GM18505 (cell line): ENCODE results near the gene TP53.

Experiments
- ATAC-seq: cut with Tn5 transposase; IDR thresholded peaks from one replicate; pipeline ENCODE4 v1.9.1; 2021; ENCODE audit not compliant: unreplicated experiment
- POLR2A ChIP-seq: IDR thresholded peaks from 4 replicates; pipeline ENCODE4 v1.6.1; 2011; ENCODE audit warnings: borderline replicate concordance; ENCODE audit not compliant: insufficient read depth, insufficient read length; ENCODE audit errors: extremely low read depth

The TP53 gene

GRCh38 chr17:7713782-7714181, 26.5 kb upstream of the TP53 start:
- TF ChIP-seq POLR2A: no peak
- no peak for ATAC-seq

DNA sequence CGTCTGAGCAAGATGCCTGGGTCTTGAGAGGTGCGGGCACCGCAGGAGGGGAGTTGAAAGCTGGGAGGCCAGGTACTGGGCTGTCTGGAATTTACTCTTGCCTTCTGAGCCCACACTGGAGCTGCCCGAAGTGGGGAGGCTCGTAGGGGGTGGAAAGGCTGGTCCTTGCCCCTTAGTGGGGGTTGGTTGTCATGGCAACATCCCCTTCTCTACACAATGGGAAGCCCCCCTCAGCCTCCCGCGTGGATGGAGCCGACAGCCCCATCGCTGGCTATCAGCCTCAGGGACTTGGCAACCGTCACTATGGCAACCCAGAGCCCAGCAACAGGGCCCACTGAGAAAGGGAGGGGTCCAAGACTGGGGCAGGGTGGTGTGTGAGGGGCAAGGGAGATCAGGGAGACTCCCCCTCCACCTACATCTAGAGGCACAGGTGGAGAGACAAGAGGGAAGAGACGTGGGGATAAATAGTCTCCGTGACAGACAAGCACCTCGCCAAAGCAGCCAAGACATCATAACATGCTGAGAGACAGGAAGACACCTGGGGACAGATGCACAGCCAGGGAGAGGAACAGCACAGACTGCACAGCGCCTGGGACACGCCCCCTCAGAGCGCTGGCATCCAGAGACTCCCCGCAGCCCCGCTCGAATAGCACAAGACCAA, 25.0 kb upstream of the TP53 start:
- no peak for TF ChIP-seq POLR2A
- no peak for ATAC-seq

DNA sequence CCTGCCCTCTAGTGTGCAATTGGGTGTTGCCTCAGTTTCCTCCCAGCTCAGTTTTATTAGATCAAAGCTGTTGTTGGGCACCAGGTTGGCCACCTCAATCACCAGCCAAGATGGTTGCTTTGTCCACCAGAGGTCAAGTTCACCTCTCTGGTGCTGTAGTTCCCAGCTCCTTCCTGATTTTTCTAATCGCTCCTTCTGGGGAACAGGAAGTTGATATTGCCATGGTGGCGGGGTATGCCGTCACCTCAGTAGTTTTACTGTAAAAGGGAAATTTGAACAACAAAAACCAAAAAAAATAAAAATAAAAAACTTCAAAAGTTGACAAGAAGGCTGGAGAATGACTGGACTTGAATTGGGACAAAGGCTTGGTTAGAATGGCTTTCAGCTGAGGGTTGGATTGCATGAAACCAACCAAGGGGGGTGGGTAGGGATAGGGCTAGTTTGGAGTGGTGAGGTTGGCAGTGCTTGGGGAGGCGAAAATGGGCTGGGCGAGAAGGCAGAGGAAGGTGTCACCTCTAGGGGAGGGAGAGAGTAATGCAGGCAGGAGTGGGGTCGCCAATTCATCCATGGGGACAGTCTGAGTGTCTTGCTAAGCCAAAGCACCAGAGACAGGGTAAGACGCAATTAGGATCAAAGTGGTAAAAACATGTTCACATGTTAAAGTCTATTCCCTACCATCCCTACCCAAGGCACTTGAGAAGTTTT, 23.9 kb upstream of the TP53 start:
- ATAC-seq: no peak
- no peak for TF ChIP-seq POLR2A

DNA sequence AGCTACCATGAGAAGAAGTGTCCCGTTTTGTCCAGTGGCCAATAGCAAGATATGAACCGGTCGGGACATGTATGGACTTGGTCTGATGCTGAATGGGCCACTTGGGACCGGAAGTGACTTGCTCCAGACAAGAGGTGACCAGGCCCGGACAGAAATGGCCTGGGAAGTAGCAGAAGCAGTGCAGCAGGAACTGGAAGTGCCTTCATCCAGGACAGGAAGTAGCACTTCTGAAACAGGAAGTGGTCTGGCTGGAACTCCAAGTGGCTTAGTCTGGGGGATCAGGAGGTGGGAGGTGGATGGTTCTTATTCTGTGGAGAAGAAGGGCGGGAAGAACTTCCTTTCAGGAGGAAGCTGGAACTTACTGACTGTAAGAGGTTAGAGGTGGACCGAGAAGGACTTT, 23.0 kb upstream of the TP53 start:
- ATAC-seq: no peak
- no peak for TF ChIP-seq POLR2A

DNA sequence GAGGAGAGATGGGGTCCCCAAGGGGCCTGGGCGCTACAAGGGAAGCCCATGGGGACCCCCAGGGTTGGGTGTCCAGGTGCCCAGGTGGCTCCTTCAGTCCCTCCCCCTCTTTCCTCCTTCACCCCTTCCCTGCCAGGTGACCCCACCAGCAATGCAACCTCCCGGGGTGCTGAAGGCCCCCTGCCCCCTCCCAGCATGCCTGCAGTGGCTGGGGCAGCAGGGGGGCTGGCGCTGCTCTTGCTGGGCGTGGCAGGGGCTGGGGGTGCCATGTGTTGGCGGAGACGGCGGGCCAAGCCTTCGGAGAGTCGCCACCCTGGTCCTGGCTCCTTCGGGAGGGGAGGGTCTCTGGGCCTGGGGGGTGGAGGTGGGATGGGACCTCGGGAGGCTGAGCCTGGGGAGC, 21.7 kb upstream of the TP53 start:
- no peak for TF ChIP-seq POLR2A
- no peak for ATAC-seq

GRCh38 chr17:7707858-7708750, 20.8 kb upstream of the TP53 start:
- no peak for ATAC-seq
- no peak for TF ChIP-seq POLR2A

GRCh38 chr17:7707446-7707845, 20.2 kb upstream of the TP53 start:
- TF ChIP-seq POLR2A: no peak
- ATAC-seq: no peak

GRCh38 chr17:7706631-7707354, 19.5 kb upstream of the TP53 start:
- ATAC-seq: no peak
- TF ChIP-seq POLR2A: no peak

DNA sequence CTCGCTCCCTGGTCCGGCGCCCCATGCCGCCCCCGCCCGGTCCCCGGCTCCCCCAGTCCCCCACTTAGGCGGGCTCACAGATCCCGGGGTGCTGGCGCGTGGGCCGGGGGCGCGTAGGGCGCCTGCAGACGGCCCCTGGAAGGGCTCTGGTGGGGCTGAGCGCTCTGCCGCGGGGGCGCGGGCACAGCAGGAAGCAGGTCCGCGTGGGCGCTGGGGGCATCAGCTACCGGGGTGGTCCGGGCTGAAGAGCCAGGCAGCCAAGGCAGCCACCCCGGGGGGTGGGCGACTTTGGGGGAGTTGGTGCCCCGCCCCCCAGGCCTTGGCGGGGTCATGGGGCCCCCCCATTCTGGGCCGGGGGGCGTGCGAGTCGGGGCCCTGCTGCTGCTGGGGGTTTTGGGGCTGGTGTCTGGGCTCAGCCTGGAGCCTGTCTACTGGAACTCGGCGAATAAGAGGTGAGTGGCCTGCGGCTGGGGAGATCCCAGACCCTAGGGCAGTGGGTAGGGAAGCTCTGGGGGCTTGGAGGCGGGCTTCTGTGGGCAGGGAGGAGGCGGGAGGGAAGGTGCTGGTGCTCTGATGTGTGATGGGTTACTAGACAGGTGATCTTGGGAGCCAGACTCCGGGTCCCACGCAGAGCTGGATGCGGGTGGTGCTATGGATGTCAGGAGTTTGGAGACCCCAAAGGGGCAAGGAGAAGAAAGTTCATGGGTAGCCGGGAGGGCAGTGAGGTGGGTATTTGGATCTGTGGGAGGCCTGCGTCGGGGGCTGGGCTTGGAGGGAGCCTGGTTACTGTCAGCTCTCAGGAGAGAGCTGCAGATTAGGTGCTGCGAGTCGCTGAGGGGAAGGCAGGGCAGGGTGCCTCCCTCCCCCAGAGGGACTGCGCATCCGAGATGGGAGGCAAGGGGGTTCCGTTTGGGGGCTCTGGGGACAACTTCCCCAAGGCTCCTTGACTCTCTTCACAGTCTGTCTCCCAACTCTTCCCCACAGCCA, 18.3 kb upstream of the TP53 start:
- no peak for TF ChIP-seq POLR2A
- ATAC-seq: no peak

DNA sequence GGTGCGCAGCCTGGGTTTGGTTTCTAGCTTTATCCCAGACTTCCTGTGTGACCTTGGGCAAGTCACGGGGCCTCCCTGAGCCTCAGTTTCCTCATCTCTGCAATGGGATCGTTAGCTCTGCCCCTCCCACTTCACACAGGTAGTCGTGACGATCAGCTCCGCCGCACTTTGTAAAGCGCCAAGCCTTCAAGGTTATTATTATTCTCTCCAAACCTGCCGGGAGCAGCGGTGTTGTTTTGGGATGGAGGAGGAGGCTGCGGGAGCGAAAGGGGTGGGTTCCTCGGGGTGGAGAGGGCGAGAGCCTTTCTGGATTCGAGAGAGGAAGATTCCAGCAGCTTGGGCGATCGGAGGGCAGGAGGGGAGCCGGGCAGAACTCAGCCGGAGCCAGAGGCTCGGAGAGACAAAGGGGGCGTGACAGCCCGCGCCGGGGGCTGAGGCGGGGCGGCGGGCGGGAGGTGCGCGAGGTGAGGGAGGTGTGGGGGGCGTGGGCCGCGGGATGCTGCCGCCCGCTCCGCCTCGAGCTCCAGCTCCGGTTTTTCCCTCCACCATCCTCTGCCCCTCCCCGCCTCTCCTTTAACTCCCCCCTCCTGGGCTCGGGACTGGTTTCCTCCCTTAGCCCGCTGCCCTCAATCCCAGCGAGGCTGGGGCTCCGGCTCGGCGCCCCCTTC, 17.4 kb upstream of the TP53 start, which contains the start of gene EFNB3:
TSS of gene EFNB3 (plus strand) at position 602 of the 668 bp plus-strand sequence. CDS start 397 bp downstream, outside the sequence.
- ATAC-seq: no peak

More for the DNA sequence above, 17.4 kb upstream of the TP53 start, which contains the start of gene EFNB3:
- TF ChIP-seq POLR2A: no peak
